GM12878 (cell line): ENCODE measurements around the gene ARL15. TPM values are rescaled to one million over a fixed set of nuclear protein-coding genes. Genes with fewer than 3 reads are reported as not detected.

Experiments used
- ATAC-seq: fragments of 200-7000 bp; cut with Tn5 transposase; 3 replicates; pipeline ENCODE4 v1.9.1; 2020; ENCODE audit warnings: mild to moderate bottlenecking, moderate library complexity
- BruUV-seq: library from RNA; stranded (reverse); fragments of 400-500 nt; replicated peaks from 2 replicates; lab custom pipeline; 2021; lab: Mats Ljungman, UMichigan
- CTCF ChIA-PET: fragments of 300-600 bp; sonication (Branson Sonifier 250); formaldehyde crosslinking; extraction: SDS; loops from one replicate; lab custom pipeline; 2021; ENCODE audit warnings: inconsistent platforms; lab: Yijun Ruan, JAX
- POLR2A ChIA-PET: fragments of 350-600 bp; formaldehyde crosslinking; extraction: SDS; loops from one replicate; lab custom pipeline; 2021; ENCODE audit warnings: inconsistent platforms; lab: Charles Lee
- RAD21 ChIA-PET: fragments of 300-600 bp; sonication (Branson Sonifier 250); formaldehyde crosslinking; loops from one replicate; lab custom pipeline; 2023; ENCODE audit warnings: antibody characterized with exemption; ENCODE audit not compliant: unreplicated experiment; lab: Charles Lee
- SMC1A ChIA-PET: fragments of 300-600 bp; sonication (Branson Sonifier 250); formaldehyde crosslinking; loops from one replicate; lab custom pipeline; 2023; ENCODE audit not compliant: unreplicated experiment, uncharacterized antibody; lab: Charles Lee
- DNase-seq: peaks from one replicate; pipeline ENCODE4 v3.0.0-alpha.2; 2011; ENCODE audit warnings: low read depth, low spot score
- FAIRE-seq: peaks from 3 replicates; lab custom pipeline; 2011; peaks lifted over from hg19 to GRCh38; lab: Jason Lieb, UNC
- H2AFZ ChIP-seq: 2 replicates; pipeline ENCODE4 v1.6.0; 2011; ENCODE audit warnings: low read depth, low read length, control low read depth; ENCODE audit not compliant: control insufficient read depth
- H3K27ac ChIP-seq: 2 replicates; pipeline ENCODE4 v1.5.1; 2011; ENCODE audit warnings: control low read depth; ENCODE audit not compliant: control insufficient read depth, insufficient read depth
- H3K27me3 ChIP-seq, 2 experiments: replicated peaks in 1 of 2; 2 replicates each; pipeline versions ENCODE4 v1.6.0 to v1.6.1; 2011; ENCODE audit warnings: low read length in 1 of 2; ENCODE audit not compliant: control insufficient read depth in 2 of 2, insufficient read depth in 2 of 2
- H3K36me3 ChIP-seq, 2 experiments: 2 replicates each; pipeline ENCODE4 v1.5.1; 2011; ENCODE audit warnings: low read length in 1 of 2; ENCODE audit not compliant: control insufficient read depth in 2 of 2, insufficient read depth in 2 of 2
- H3K4me1 ChIP-seq: 2 replicates; pipeline ENCODE4 v1.6.1; 2011; ENCODE audit warnings: mild to moderate bottlenecking, low read length, moderate library complexity, mixed read lengths; ENCODE audit not compliant: control insufficient read depth, insufficient read depth
- H3K4me2 ChIP-seq: 2 replicates; pipeline ENCODE4 v1.6.0; 2011; ENCODE audit warnings: control low read depth; ENCODE audit not compliant: control insufficient read depth, insufficient read depth
- H3K4me3 ChIP-seq: fragments of 200-600 bp; sonication (generic); 2 replicates; pipeline ENCODE4 v1.5.1; 2016
- H3K79me2 ChIP-seq: 2 replicates; pipeline ENCODE4 v1.6.0; 2011; ENCODE audit warnings: low read length; ENCODE audit not compliant: control insufficient read depth, insufficient read depth
- H3K9ac ChIP-seq: 2 replicates; pipeline ENCODE4 v1.8.0; 2011; ENCODE audit warnings: low read length, control low read depth, mixed read lengths; ENCODE audit not compliant: control insufficient read depth, insufficient read depth
- H3K9me3 ChIP-seq: replicated peaks from 3 replicates; pipeline ENCODE4 v1.5.1; 2011; ENCODE audit warnings: mild to moderate bottlenecking, low read length; ENCODE audit not compliant: control insufficient read depth, insufficient read depth
- H4K20me1 ChIP-seq: 2 replicates; pipeline ENCODE4 v1.6.0; 2011; ENCODE audit not compliant: control insufficient read depth, insufficient read depth
- CREM ChIP-seq: IDR thresholded peaks from 2 replicates; pipeline ENCODE4 v1.6.1; 2014; ENCODE audit warnings: antibody characterized with exemption, low read depth
- CUX1 ChIP-seq: IDR thresholded peaks from 2 replicates; pipeline ENCODE4 v1.6.1; 2012; ENCODE audit warnings: improper control_type of control experiment, low read depth, low read length; ENCODE audit not compliant: insufficient replicate concordance
- MTA3 ChIP-seq: IDR thresholded peaks from 2 replicates; pipeline ENCODE4 v1.6.1; 2012; ENCODE audit warnings: low read length, inconsistent platforms, borderline replicate concordance
- NBN ChIP-seq: fragments of 450-650 bp; IDR thresholded peaks from 2 replicates; pipeline ENCODE4 v1.6.1; 2016
- WGBS: methylation state at CpG from one replicate; pipeline ENCODE4 v1.1.6; 2016; ENCODE audit warnings: low lambda C conversion rate; ENCODE audit not compliant: insufficient replicate concordance, insufficient coverage; ENCODE audit errors: missing lambda C conversion rate; 5-methylcytosine and 5-hydroxymethylcytosine counted together
- in situ Hi-C: fragments of 300-500 bp; cut with MboI; formaldehyde crosslinking; loops from 9 replicates; pipeline ENCODE4 v1.14.3; 2018; ENCODE audit warnings: mixed read lengths
- intact Hi-C: fragments of 100-400 bp; cut with micrococcal nuclease; formaldehyde crosslinking; loops from one replicate; pipeline ENCODE4 v1.14.2; 2022; ENCODE audit not compliant: unreplicated experiment
- polyA plus RNA-seq, 11 experiments: library from polyadenylated mRNA; depleted of rRNA in 4 of 11; unstranded in 6 of 11; stranded (reverse) in 5 of 11; fragments of >200 nt; fragmentation: Nextera tagmentation in 4 of 11; fragmentation: Illumina TruSeq in 1 of 11; extraction: Ambion mirVana in 4 of 11; extraction: Trizol in 1 of 11; gene quantifications; 1 replicate in 1 of 11; 2 replicates in 10 of 11; pipeline versions ENCODE4 v1.2.1 to v1.2.3, GENCODE V29; 2011 to 2016; ENCODE audit warnings: inconsistent platforms in 2 of 11, missing spikeins in 2 of 11, low read depth in 1 of 11
- total RNA-seq, 4 experiments: library from RNA; depleted of rRNA in 3 of 4; stranded (reverse); fragments of >200 nt in 3 of 4; fragmentation: Illumina TruSeq in 1 of 4; extraction: Trizol in 1 of 4; gene quantifications; 2 replicates each; pipeline versions ENCODE4 v1.2.1 to v1.2.3, GENCODE V29; 2013 to 2021

Gene ARL15
- total and polyA plus RNA-seq, 10 of the 15 experiments (the other 5 are each of a cell fraction or from before 2014, with no cell fraction given), result 3.6 to 11.0 (median 7.7) TPM

- CTCF ChIA-PET, result interaction anchor here (0.7 to 1.4 kb wide), 2 partner anchors 11 to 54 kb away, joined by 3 to 4 read pairs; no protein-coding TSS in a partner anchor
- H3K9ac ChIP-seq, result no peak overlapping the region
These were observed 27.5 kb downstream of the ARL15 start for GRCh38 chr5:54282876-54283275.

More at GRCh38 chr5:54282876-54283275, 27.5 kb downstream of the ARL15 start:
- DNase-seq (no peak), FAIRE-seq (no peak), ATAC-seq (no peak)
- in situ Hi-C loops (no loop called here), intact Hi-C loops (no loop called here)
- WGBS, result 50% methylated on average over 3 of the region's 3 CpGs
- Histone ChIP-seq H4K20me1 (no peaks in the 10 kb centered on the region), H3K4me1 (no peaks in the 10 kb centered on the region), H3K27me3 (no peaks in the 10 kb centered on the region), H3K4me2 (no peak overlapping the region), H3K9me3 (peaks cover 2% of the 10 kb centered on the region; the same call in 1 of the 3 replicates), H2AFZ (no peak overlapping the region), H3K4me3 (no peak overlapping the region), H3K27ac (no peak overlapping the region), H3K79me2 (no peaks in the 10 kb centered on the region), H3K36me3 (no peaks in the 10 kb centered on the region; a peak in 1 of 4 replicates)
- POLR2A ChIA-PET, result interaction anchor here (1.3 kb wide), 1 partner anchor 28 kb away, joined by 4 read pairs; the partner anchor contains the start of gene ARL15
- RAD21 ChIA-PET, result no interaction called here
- SMC1A ChIA-PET, result no interaction called here
- TF ChIP-seq NBN (no peak), MTA3 (no peak), CUX1 (no peak), CREM (no peak)
- BruUV-seq, result no TSS peak
